ENCODE results near the gene TTC7B. TPM values are rescaled to one million over a fixed set of nuclear protein-coding genes. Genes with fewer than 3 reads are reported as not detected.

Gene TTC7B
- total and polyA plus RNA-seq, 10 of the 15 experiments (the other 5 are each of a cell fraction or from before 2014, with no cell fraction given) = under 0.01 to 1.1 (median 0.26) TPM; not detected in 2

GRCh38 chr14:90780519-90780918 lies 35.7 kb downstream of the TTC7B start (continued):
- TF ChIP-seq MAX (IDR thresholded peaks at IDR 0.05; ENCODE audit: low read depth, low read length) = no peak
- no peak for TF ChIP-seq HSF1 (IDR thresholded peaks at IDR 0.05; ENCODE audit: low read depth, low read length)

GRCh38 chr14:90778571-90779255 lies 37.5 kb downstream of the TTC7B start:
- Histone ChIP-seq H4K20me1 (ENCODE audit: control insufficient read depth, insufficient read depth) (no peaks in the 10 kb centered on the region), H2AFZ (ENCODE audit: control insufficient read depth, low read depth, low read length) (no peak overlapping the region), H3K36me3 (ENCODE audit: control insufficient read depth in 2 of 2, insufficient read depth in 2 of 2, low read length in 1 of 2) (no peaks in the 10 kb centered on the region), H3K27me3 (replicated peaks in 1 of 2; ENCODE audit: control insufficient read depth in 2 of 2, insufficient read depth in 2 of 2, low read length in 1 of 2) (no peaks in the 10 kb centered on the region; a peak in 2 of 4 replicates), H3K4me2 (ENCODE audit: control insufficient read depth, insufficient read depth) (no peak overlapping the region), H3K9ac (ENCODE audit: control insufficient read depth, insufficient read depth, low read length) (no peak overlapping the region), H3K4me1 (ENCODE audit: control insufficient read depth, insufficient read depth, low read length) (no peaks in the 10 kb centered on the region), H3K9me3 (replicated peaks; ENCODE audit: control insufficient read depth, insufficient read depth, low read length) (no peaks in the 10 kb centered on the region), H3K4me3 (no peak overlapping the region), H3K27ac (ENCODE audit: control insufficient read depth, insufficient read depth) (no peak overlapping the region), H3K79me2 (ENCODE audit: control insufficient read depth, insufficient read depth, low read length) (no peaks in the 10 kb centered on the region)
- intact Hi-C loops (cut with micrococcal nuclease; ENCODE audit: unreplicated experiment) (no loop called here), in situ Hi-C loops (cut with MboI) (no loop called here)
- ChIA-PET RAD21 (ENCODE audit: unreplicated experiment) (no interaction called here), SMC1A (ENCODE audit: uncharacterized antibody, unreplicated experiment) (no interaction called here), POLR2A (no interaction called here), CTCF (no interaction called here)
- no TSS peak for BruUV-seq (replicated peaks)
- no peak for ATAC-seq
- no peak for FAIRE-seq
- TF ChIP-seq IKZF1 (conservative IDR thresholded peaks at IDR 0.05) (no peak), MXI1 (IDR thresholded peaks at IDR 0.05; ENCODE audit: low read depth, low read length) (no peak), SREBF2 (IDR thresholded peaks at IDR 0.05; ENCODE audit: low read length) (no peak), BHLHE40 (IDR thresholded peaks at IDR 0.05; ENCODE audit: borderline replicate concordance in 1 of 2, low read depth in 2 of 2, low read length in 1 of 2) (0 out of 4 replicates have a peak, but pooled peaks of 1 of the 2 experiments have one; percentile 25), SP1 (IDR thresholded peaks at IDR 0.05; ENCODE audit: low read depth, low read length) (no peak)
- no peak for DNase-seq (ENCODE audit: low read depth, low spot score)
- WGBS (ENCODE audit: insufficient coverage, insufficient replicate concordance, low lambda C conversion rate, missing lambda C conversion rate) = 30% methylated on average over 13 of the region's 13 CpGs
